ENCODE measurements around the gene MIPEP.

DNA sequence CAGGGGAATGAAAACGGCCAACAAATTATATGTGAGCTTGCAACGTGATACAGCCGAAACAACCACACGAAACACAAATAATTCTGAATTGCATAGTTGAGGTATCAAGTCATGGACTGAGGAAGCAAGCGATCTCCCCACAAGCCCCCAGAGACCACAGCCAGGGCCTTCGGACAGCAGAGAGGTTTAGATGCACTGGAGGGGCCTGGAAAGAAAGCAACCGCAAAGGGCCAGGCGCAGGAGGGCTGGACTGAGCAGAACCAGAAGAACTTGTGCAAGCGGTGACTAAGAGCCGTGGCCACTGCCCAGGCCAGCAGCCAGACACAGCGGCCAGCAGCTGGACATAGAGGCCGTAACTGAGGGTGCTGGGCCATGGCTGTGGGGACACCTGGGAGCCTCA is 187.6 kb downstream of the MIPEP start:
- TF ChIP-seq, protein P1, sequence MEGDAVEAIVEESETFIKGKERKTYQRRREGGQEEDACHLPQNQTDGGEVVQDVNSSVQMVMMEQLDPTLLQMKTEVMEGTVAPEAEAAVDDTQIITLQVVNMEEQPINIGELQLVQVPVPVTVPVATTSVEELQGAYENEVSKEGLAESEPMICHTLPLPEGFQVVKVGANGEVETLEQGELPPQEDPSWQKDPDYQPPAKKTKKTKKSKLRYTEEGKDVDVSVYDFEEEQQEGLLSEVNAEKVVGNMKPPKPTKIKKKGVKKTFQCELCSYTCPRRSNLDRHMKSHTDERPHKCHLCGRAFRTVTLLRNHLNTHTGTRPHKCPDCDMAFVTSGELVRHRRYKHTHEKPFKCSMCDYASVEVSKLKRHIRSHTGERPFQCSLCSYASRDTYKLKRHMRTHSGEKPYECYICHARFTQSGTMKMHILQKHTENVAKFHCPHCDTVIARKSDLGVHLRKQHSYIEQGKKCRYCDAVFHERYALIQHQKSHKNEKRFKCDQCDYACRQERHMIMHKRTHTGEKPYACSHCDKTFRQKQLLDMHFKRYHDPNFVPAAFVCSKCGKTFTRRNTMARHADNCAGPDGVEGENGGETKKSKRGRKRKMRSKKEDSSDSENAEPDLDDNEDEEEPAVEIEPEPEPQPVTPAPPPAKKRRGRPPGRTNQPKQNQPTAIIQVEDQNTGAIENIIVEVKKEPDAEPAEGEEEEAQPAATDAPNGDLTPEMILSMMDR (IDR thresholded peaks at IDR 0.05), result no peak
- no peak for TF ChIP-seq POLR2A (IDR thresholded peaks at IDR 0.05)

Data from adrenal gland (tissue), 5 donors.